Measurements from ENCODE around the gene SLC66A1. TPM values are rescaled to one million over a fixed set of nuclear protein-coding genes. Genes with fewer than 3 reads are reported as not detected.

SLC66A1 gene
- total and polyA plus RNA-seq, 9 of the 15 experiments (the other 6 are each of a cell fraction or from before 2014, with no cell fraction given): 1.2 to 40.8 (median 18.6) TPM

GRCh38 chr1:19312782-19313635 is 883 bp downstream of the SLC66A1 start (continued):
- TF ChIP-seq, protein P1, sequence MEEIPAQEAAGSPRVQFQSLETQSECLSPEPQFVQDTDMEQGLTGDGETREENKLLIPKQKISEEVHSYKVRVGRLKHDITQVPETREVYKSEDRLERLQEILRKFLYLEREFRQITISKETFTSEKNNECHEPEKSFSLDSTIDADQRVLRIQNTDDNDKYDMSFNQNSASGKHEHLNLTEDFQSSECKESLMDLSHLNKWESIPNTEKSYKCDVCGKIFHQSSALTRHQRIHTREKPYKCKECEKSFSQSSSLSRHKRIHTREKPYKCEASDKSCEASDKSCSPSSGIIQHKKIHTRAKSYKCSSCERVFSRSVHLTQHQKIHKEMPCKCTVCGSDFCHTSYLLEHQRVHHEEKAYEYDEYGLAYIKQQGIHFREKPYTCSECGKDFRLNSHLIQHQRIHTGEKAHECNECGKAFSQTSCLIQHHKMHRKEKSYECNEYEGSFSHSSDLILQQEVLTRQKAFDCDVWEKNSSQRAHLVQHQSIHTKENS (CRISPR knock-in tag; IDR thresholded peaks at IDR 0.05): no peak
- TF ChIP-seq ZNF76 (CRISPR knock-in tag; IDR thresholded peaks at IDR 0.05; ENCODE audit: borderline replicate concordance) (no peak), SIN3A (IDR thresholded peaks at IDR 0.05; ENCODE audit: borderline replicate concordance in 2 of 2, control insufficient read depth in 1 of 2, low read depth in 2 of 2, low read length in 2 of 2) (no peak; a peak in 1 of 4 replicates), ZNF121 (CRISPR knock-in tag; conservative IDR thresholded peaks at IDR 0.05) (no peak), TGIF2 (CRISPR knock-in tag; IDR thresholded peaks at IDR 0.05) (no peak), ZNF431 (CRISPR knock-in tag; IDR thresholded peaks at IDR 0.05) (no peak; the same call in 1 of the 2 replicates), CBX1 (IDR thresholded peaks at IDR 0.05; ENCODE audit: low read depth) (no peak), ILK (tag; IDR thresholded peaks at IDR 0.05; ENCODE audit: borderline replicate concordance, low read depth) (no peak), MAFF (IDR thresholded peaks at IDR 0.05; ENCODE audit: low read length) (no peak), CREB1 (IDR thresholded peaks at IDR 0.05) (no peak), CREB1 (CRISPR knock-in tag; IDR thresholded peaks at IDR 0.05) (no peak), THRAP3 (IDR thresholded peaks at IDR 0.05; ENCODE audit: borderline replicate concordance) (peak; percentile 67), HMG20A (CRISPR knock-in tag; conservative IDR thresholded peaks at IDR 0.05) (no peak), BHLHE40 (IDR thresholded peaks at IDR 0.05; ENCODE audit: low read length) (peak; percentile 47), CREB5 (CRISPR knock-in tag; IDR thresholded peaks at IDR 0.05) (no peak), TEAD1 (CRISPR knock-in tag; IDR thresholded peaks at IDR 0.05) (no peak), ZKSCAN1 (IDR thresholded peaks at IDR 0.05; ENCODE audit: low read depth, low read length) (no peak)
- TF ChIP-seq, protein P2, sequence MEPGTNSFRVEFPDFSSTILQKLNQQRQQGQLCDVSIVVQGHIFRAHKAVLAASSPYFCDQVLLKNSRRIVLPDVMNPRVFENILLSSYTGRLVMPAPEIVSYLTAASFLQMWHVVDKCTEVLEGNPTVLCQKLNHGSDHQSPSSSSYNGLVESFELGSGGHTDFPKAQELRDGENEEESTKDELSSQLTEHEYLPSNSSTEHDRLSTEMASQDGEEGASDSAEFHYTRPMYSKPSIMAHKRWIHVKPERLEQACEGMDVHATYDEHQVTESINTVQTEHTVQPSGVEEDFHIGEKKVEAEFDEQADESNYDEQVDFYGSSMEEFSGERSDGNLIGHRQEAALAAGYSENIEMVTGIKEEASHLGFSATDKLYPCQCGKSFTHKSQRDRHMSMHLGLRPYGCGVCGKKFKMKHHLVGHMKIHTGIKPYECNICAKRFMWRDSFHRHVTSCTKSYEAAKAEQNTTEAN (CRISPR knock-in tag; IDR thresholded peaks at IDR 0.05): no peak
- TF ChIP-seq, protein P3, sequence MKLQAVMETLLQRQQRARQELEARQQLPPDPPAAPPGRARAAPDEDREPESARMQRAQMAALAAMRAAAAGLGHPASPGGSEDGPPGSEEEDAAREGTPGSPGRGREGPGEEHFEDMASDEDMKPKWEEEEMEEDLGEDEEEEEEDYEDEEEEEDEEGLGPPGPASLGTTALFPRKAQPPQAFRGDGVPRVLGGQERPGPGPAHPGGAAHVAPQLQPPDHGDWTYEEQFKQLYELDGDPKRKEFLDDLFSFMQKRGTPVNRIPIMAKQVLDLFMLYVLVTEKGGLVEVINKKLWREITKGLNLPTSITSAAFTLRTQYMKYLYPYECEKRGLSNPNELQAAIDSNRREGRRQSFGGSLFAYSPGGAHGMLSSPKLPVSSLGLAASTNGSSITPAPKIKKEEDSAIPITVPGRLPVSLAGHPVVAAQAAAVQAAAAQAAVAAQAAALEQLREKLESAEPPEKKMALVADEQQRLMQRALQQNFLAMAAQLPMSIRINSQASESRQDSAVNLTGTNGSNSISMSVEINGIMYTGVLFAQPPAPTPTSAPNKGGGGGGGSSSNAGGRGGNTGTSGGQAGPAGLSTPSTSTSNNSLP (IDR thresholded peaks at IDR 0.05; ENCODE audit: borderline replicate concordance, low read depth, low read length): no peak
- TF ChIP-seq, protein P4, sequence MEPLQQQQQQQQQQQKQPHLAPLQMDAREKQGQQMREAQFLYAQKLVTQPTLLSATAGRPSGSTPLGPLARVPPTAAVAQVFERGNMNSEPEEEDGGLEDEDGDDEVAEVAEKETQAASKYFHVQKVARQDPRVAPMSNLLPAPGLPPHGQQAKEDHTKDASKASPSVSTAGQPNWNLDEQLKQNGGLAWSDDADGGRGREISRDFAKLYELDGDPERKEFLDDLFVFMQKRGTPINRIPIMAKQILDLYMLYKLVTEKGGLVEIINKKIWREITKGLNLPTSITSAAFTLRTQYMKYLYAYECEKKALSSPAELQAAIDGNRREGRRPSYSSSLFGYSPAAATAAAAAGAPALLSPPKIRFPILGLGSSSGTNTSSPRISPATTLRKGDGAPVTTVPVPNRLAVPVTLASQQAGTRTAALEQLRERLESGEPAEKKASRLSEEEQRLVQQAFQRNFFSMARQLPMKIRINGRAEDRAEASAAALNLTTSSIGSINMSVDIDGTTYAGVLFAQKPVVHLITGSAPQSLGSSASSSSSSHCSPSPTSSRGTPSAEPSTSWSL (CRISPR knock-in tag; IDR thresholded peaks at IDR 0.05; ENCODE audit: borderline replicate concordance): no peak

Data from K562 (cell line).